IMR-90 (cell line): ENCODE data around the gene GRIK3. TPM values are rescaled to one million over a fixed set of nuclear protein-coding genes. Genes with fewer than 3 reads are reported as not detected.

Experiments used
- ATAC-seq: fragments of 200-7000 bp; cut with Tn5 transposase; 2 replicates; pipeline ENCODE4 v1.9.1; 2020; ENCODE audit warnings: low read depth, mild to moderate bottlenecking, moderate library complexity
- BruUV-seq: library from RNA; stranded (reverse); fragments of 400-500 nt; replicated peaks from 2 replicates; lab custom pipeline; 2021; lab: Mats Ljungman, UMichigan
- CTCF ChIA-PET: fragments of 300-600 bp; formaldehyde crosslinking; extraction: SDS; loops from one replicate; lab custom pipeline; 2021; ENCODE audit warnings: antibody characterized with exemption; lab: Yijun Ruan, JAX
- POLR2A ChIA-PET: fragments of 300-600 bp; sonication (Branson Sonifier 250); formaldehyde crosslinking; loops from one replicate; lab custom pipeline; 2022; ENCODE audit warnings: antibody characterized with exemption; ENCODE audit not compliant: unreplicated experiment; lab: Charles Lee
- DNase-seq: peaks from one replicate; pipeline ENCODE4 v3.0.0; 2013
- H2AFZ ChIP-seq: replicated peaks from 2 replicates; pipeline ENCODE3; 2013; ENCODE audit warnings: low read length, mild to moderate bottlenecking; ENCODE audit not compliant: poor library complexity
- H2AK5ac ChIP-seq: 2 replicates; pipeline ENCODE4 v1.6.1; 2013; ENCODE audit warnings: low read depth, low read length, inconsistent platforms
- H2AK9ac ChIP-seq: replicated peaks from 2 replicates; pipeline ENCODE3; 2013; ENCODE audit warnings: mild to moderate bottlenecking, low read depth, low read length, moderate library complexity; ENCODE audit not compliant: poor library complexity
- H2BK120ac ChIP-seq: 2 replicates; pipeline ENCODE4 v1.6.1; 2013; ENCODE audit warnings: low read depth, low read length, inconsistent platforms
- H2BK15ac ChIP-seq: 3 replicates; pipeline ENCODE4 v1.6.1; 2013; ENCODE audit warnings: low read depth, low read length, inconsistent platforms
- H2BK20ac ChIP-seq: 2 replicates; pipeline ENCODE4 v1.6.1; 2013; ENCODE audit warnings: low read depth, mild to moderate bottlenecking, inconsistent platforms, low read length, moderate library complexity
- H2BK5ac ChIP-seq: 2 replicates; pipeline ENCODE4 v1.6.1; 2013; ENCODE audit warnings: mild to moderate bottlenecking, low read depth, low read length, inconsistent platforms; ENCODE audit not compliant: poor library complexity, severe bottlenecking
- H3K14ac ChIP-seq: replicated peaks from 2 replicates; pipeline ENCODE4 v1.6.1; 2013; ENCODE audit warnings: low read depth, low read length, inconsistent platforms
- H3K18ac ChIP-seq: 2 replicates; pipeline ENCODE4 v1.6.1; 2013; ENCODE audit warnings: low read depth, low read length, control low read depth
- H3K23ac ChIP-seq: 2 replicates; pipeline ENCODE4 v1.6.1; 2013; ENCODE audit warnings: low read depth, low read length, inconsistent platforms
- H3K27ac ChIP-seq: 2 replicates; pipeline ENCODE4 v1.5.1; 2013; ENCODE audit warnings: mild to moderate bottlenecking, control low read depth, low read length; ENCODE audit not compliant: insufficient read depth
- H3K27me3 ChIP-seq: 2 replicates; pipeline ENCODE4 v1.6.1; 2013; ENCODE audit warnings: low read length; ENCODE audit not compliant: control insufficient read depth, insufficient read depth
- H3K36me3 ChIP-seq: 2 replicates; pipeline ENCODE4 v1.6.1; 2013; ENCODE audit warnings: low read length, mixed read lengths; ENCODE audit not compliant: control insufficient read depth, insufficient read depth
- H3K4ac ChIP-seq: 2 replicates; pipeline ENCODE4 v1.6.1; 2013; ENCODE audit warnings: low read depth, low read length, inconsistent platforms
- H3K4me1 ChIP-seq: 2 replicates; pipeline ENCODE4 v1.6.1; 2013; ENCODE audit warnings: low read length, mixed read lengths; ENCODE audit not compliant: control insufficient read depth, insufficient read depth
- H3K4me2 ChIP-seq: 2 replicates; pipeline ENCODE4 v1.6.1; 2013; ENCODE audit warnings: low read depth, mild to moderate bottlenecking, control low read depth, low read length, moderate library complexity
- H3K4me3 ChIP-seq: 2 replicates; pipeline ENCODE4 v1.5.1; 2013; ENCODE audit warnings: low read depth, mild to moderate bottlenecking, control low read depth, low read length, moderate library complexity; ENCODE audit not compliant: insufficient read depth
- H3K56ac ChIP-seq: 2 replicates; pipeline ENCODE4 v1.6.1; 2013; ENCODE audit warnings: low read length, inconsistent platforms; ENCODE audit not compliant: insufficient read depth; ENCODE audit errors: extremely low read depth
- H3K79me1 ChIP-seq, 2 experiments: 2 replicates each; pipeline ENCODE4 v1.6.1; 2013; ENCODE audit warnings: low read length in 2 of 2, inconsistent platforms in 1 of 2, low read depth in 1 of 2
- H3K9ac ChIP-seq: 2 replicates; pipeline ENCODE4 v1.6.1; 2013; ENCODE audit warnings: low read depth, low read length, control low read depth
- H3K9me1 ChIP-seq: 2 replicates; pipeline ENCODE4 v1.6.1; 2013; ENCODE audit warnings: low read length, inconsistent platforms; ENCODE audit not compliant: insufficient read depth
- H3K9me3 ChIP-seq: 2 replicates; pipeline ENCODE4 v1.6.1; 2013; ENCODE audit warnings: low read length; ENCODE audit not compliant: control insufficient read depth, insufficient read depth
- H4K20me1 ChIP-seq: 2 replicates; pipeline ENCODE4 v1.6.1; 2013; ENCODE audit warnings: low read length, inconsistent platforms; ENCODE audit not compliant: insufficient read depth
- H4K5ac ChIP-seq: 2 replicates; pipeline ENCODE4 v1.6.1; 2013; ENCODE audit warnings: mild to moderate bottlenecking, low read depth, low read length, control low read depth
- H4K8ac ChIP-seq, 2 experiments: 2 replicates each; pipeline ENCODE4 v1.6.1; 2013; ENCODE audit warnings: low read depth in 2 of 2, low read length in 2 of 2, control low read depth in 1 of 2, inconsistent platforms in 1 of 2
- H4K91ac ChIP-seq: 2 replicates; pipeline ENCODE4 v1.6.1; 2013; ENCODE audit warnings: low read depth, low read length, inconsistent platforms; ENCODE audit not compliant: insufficient read depth
- BHLHE40 ChIP-seq: fragments of 150-350 bp; IDR thresholded peaks from 2 replicates; pipeline ENCODE4 v1.6.1; 2016; ENCODE audit warnings: mild to moderate bottlenecking, low read depth, low read length
- CHD1 ChIP-seq: IDR thresholded peaks from 2 replicates; pipeline ENCODE4 v1.6.1; 2012; ENCODE audit warnings: low read depth, low read length, improper control_type of control experiment
- ELK1 ChIP-seq: fragments of 150-350 bp; IDR thresholded peaks from 2 replicates; pipeline ENCODE4 v1.6.1; 2016; ENCODE audit warnings: low read depth, mild to moderate bottlenecking, low read length, moderate library complexity, borderline replicate concordance
- MXI1 ChIP-seq: IDR thresholded peaks from 2 replicates; pipeline ENCODE4 v1.6.1; 2012; ENCODE audit warnings: low read depth, mild to moderate bottlenecking, low read length, moderate library complexity, borderline replicate concordance
- NFE2L2 ChIP-seq: fragments of 150-350 bp; IDR thresholded peaks from 2 replicates; pipeline ENCODE4 v1.6.1; 2016; ENCODE audit warnings: low read depth, mild to moderate bottlenecking, low read length
- POLR2A ChIP-seq: IDR thresholded peaks from 2 replicates; pipeline ENCODE4 v1.6.1; 2012; ENCODE audit warnings: mild to moderate bottlenecking, low read depth, low read length
- WGBS, 2 experiments: methylation state at CpG; one replicate each; pipeline versions ENCODE4 v1.1.5 to v1.1.7; 2013; ENCODE audit warnings: missing lambda C conversion rate in 2 of 2; ENCODE audit not compliant: insufficient read length in 1 of 2; ENCODE audit errors: extremely low coverage in 2 of 2; 5-methylcytosine and 5-hydroxymethylcytosine counted together
- dilution Hi-C: fragments of 300-500 bp; cut with HindIII; formaldehyde crosslinking; loops from one replicate; pipeline ENCODE4 v1.14.3; 2018; ENCODE audit warnings: low sequenced_read_pairs; ENCODE audit not compliant: unreplicated experiment
- in situ Hi-C: fragments of 300-500 bp; cut with MboI; formaldehyde crosslinking; loops from 3 replicates; pipeline ENCODE4 v1.14.3; 2019; ENCODE audit warnings: low sequenced_read_pairs, inconsistent platforms, mixed read lengths
- intact Hi-C: fragments of 100-400 bp; cut with micrococcal nuclease; formaldehyde crosslinking; loops from 2 replicates; pipeline ENCODE4 v1.10.0; 2022
- polyA plus RNA-seq, 3 experiments: library from polyadenylated mRNA; depleted of rRNA; stranded (reverse); fragments of >200 nt; gene quantifications; 2 replicates each; pipeline ENCODE4 v1.2.3, GENCODE V29; 2012; ENCODE audit warnings: low replicate concordance in 1 of 3
- total RNA-seq: library from RNA; depleted of rRNA; stranded (reverse); fragments of >200 nt; gene quantifications from 2 replicates; pipeline ENCODE4 v1.2.3, GENCODE V29; 2012

Gene GRIK3
- total and polyA plus RNA-seq, 2 of the 4 experiments (the other 2 are of a cell fraction) = not detected

- Histone ChIP-seq H3K4me1 (no peaks in the 10 kb centered on the region), H3K4me3 (no peak overlapping the region), H4K5ac (no peak overlapping the region), H3K27ac (no peak overlapping the region), H3K9me1 (no peaks in the 10 kb centered on the region), H3K79me1 (no peaks in the 10 kb centered on the region), H2BK5ac (no peak overlapping the region), H3K18ac (no peak overlapping the region), H3K14ac (no peak overlapping the region), H4K20me1 (no peaks in the 10 kb centered on the region), H2BK20ac (no peak overlapping the region), H2AFZ (no peak overlapping the region), H4K91ac (no peak overlapping the region), H2AK9ac (no peak overlapping the region), H3K4me2 (no peak overlapping the region), H3K23ac (no peak overlapping the region), H3K27me3 (no peaks in the 10 kb centered on the region), H3K36me3 (no peaks in the 10 kb centered on the region), H2BK120ac (no peak overlapping the region), H2AK5ac (no peak overlapping the region), H3K9ac (no peak overlapping the region), H4K8ac (no peak overlapping the region), H3K9me3 (no peaks in the 10 kb centered on the region), H3K56ac (no peak overlapping the region), H2BK15ac (no peak overlapping the region), H3K4ac (no peak overlapping the region)
- no peak for DNase-seq
- TF ChIP-seq MXI1 (no peak), CHD1 (no peak), NFE2L2 (no peak), ELK1 (no peak), POLR2A (no peak), BHLHE40 (no peak)
- CTCF ChIA-PET = no interaction called here
- intact Hi-C loops = no loop called here
- WGBS, 2 experiments = 0% methylated on average over 1 of the region's 2 CpGs; no CpG with 5 or more reads in 1 of the 2 experiments
- POLR2A ChIA-PET = interaction anchor here (0.5 kb wide), 1 partner anchor 13 kb away, joined by 4 read pairs; no protein-coding TSS in a partner anchor
- no TSS peak for BruUV-seq
- no peak for ATAC-seq
- dilution Hi-C loops = no loop called here
- in situ Hi-C loops = no loop called here
These were observed 41.9 kb upstream of the GRIK3 start for GRCh38 chr1:37076168-37076567.
